GM19455 (cell line): ENCODE data around the gene AK8.

ENCODE experiments used
- ATAC-seq: cut with Tn5 transposase; IDR thresholded peaks from one replicate; pipeline ENCODE4 v1.9.1; 2021; ENCODE audit not compliant: unreplicated experiment

The AK8 gene

DNA sequence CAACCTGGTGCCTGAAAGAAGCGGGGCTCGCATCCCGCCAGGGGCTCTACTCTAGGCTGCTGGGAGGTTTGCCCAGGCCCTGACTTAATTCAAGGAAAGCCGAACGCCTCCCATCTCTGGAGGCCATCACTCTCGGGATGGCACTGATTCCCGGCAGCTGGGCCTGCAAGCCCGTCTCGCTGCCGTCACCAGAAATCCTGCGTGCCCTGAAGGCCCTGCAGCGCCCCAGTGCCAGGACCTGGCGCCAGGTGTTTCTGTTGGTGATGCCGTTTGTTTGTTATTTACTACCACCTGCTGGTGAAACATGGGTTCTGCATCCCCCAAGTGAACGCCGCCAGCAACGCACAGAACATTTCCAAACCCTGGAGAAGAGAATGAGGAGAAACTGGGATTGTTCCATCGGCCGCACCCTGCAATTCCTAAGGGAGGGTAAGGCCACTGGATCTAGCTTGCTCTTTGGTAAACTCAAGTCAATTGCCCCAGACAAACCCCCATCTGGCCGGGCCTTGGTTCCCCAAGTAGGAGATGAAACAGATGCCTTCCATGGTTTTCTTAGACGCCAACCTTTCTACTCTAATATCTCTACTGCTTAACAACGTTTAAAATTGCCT, 77.9 kb downstream of the AK8 start:
- ATAC-seq = no peak

DNA sequence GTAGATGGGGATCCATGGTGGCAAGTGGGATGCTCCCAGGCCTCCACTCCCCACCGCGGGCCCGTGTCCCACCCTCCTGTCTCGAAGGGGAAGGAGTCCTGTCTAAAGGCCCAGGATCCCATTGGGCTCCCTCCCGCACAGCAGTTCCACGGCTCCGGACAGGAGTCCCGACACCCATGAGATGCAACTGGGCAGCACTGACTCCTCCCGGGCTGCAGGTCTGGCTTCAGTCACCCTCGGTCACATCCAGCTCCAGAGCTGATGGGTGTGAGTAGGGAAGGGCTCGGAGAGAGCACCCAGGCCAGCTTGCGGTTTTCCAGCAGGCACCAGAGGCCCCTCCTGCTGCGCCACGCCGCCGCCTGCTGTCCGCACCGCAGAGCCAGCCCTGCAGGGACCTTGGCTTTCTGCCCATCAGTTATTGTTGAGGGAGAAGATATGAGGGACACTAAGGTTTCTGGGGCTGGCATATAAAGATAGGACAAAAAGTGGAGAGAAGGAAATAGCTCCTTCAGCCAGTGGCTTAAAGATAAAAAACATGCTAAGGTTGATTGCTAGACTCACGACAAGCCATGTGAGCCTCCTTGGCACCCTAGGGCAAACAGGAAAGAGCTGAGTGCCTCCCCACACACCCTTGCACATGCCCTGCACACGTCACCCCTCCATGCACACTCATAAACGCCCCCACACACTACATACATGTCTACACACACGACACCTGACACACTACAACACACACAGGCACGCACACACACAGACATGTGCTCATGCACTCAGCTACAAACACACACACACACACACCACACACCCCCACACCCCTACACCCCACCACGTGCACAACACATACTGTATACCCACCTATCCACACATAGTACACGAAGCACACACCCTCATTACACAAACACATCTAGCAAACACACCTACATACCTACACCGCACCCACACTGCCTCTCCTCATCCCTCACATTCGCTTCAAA, 79.0 kb downstream of the AK8 start:
- no peak for ATAC-seq

DNA sequence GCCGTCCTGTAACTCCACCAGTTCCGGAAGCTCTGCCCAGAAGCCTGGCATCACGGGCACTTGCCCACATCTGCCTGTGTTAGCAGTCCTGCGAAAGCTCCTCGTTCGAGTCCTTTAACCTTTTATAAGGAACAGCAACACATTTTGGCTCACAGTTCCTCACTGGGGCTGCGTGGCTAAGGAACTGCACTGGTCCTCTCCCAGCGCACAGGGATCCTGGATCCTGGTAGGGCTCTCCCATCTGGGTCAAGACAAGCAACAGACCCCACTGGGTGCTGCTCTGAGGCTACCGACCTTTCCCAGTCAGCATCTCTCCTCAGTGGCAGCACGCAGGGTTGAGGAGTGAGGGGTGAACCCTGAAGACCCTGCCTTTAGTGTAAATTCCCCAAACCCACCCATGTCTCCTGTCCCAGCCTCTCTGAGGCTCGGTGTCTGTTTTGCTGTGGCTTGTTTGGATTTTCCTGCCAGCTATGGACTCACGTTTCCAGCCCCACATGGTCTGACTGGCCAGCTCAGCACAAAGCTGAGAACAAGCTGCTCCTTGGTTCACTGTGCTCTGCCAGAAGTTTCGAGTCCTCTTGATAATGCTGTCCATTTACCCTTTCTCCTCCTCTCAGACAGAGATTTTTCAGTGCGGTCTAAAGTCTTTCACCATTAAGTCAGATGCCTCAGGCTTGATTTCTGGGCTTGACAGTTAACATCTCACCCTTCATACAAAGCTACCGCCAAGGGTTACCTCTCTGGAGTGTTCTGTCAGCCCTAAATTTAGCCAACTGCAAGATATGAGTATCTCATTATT, 80.0 kb downstream of the AK8 start:
- no peak for ATAC-seq

DNA sequence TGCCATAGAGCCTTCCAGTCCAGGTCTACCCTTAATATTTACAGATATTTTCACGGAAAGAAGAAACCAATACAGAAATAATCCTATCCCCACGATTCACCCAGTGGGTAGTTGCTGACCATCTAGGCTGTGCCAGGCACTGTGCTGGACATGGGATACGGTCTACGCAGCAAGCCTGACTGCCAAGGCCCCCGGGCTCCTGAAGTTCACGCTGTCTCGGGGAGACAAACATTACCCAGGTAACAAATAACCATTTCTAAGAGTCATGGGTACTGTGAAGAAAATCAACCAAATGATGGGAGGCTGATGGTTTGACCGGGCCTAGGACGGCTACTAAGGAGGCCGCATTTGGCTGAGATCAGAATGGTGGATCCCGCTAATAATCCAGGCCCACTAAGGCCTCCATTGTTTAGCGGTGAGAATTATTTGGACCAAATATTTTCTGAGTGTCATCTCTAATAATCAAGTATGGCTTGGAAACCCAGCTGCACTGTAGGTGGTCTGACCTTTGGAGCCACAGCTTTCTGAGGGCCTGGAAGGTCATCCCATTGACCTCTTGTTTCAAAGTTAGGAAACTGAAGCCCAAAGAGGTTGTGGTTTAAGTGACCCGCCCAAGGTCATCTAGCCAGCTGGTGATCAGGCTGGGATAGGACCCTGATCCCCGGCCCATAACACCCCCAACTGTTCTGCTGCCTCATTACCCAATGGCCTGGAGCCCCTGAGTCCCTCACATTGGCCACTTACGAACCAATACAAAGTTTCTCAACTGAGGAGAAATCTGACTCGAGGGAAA, 82.4 kb downstream of the AK8 start:
- no peak for ATAC-seq

- ATAC-seq = no peak
These were observed 83.2 kb downstream of the AK8 start for GRCh38 chr9:132794730-132795380.

- ATAC-seq = no peak
These were observed 84.2 kb downstream of the AK8 start for GRCh38 chr9:132793606-132794580.

DNA sequence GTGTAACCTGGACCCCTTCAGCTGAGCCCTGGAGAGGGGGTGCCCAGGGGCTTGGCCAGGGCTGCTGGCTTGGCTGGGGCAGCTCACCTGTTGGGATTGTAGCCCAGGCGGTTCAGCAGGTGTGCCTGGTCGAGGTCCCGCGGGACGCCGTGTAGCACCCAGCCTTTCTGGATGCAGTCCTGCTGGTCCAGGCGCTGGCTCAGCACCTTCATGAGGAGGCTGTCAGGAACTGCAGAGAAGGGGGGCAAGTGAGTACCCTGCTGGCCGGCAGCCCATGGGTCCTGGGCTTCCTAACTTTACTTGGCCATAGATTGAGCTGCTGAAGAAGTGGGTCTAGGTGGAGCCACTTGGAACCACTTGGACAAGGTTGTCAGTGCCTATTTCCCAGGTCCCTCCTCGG, 85.5 kb downstream of the AK8 start:
- no peak for ATAC-seq

DNA sequence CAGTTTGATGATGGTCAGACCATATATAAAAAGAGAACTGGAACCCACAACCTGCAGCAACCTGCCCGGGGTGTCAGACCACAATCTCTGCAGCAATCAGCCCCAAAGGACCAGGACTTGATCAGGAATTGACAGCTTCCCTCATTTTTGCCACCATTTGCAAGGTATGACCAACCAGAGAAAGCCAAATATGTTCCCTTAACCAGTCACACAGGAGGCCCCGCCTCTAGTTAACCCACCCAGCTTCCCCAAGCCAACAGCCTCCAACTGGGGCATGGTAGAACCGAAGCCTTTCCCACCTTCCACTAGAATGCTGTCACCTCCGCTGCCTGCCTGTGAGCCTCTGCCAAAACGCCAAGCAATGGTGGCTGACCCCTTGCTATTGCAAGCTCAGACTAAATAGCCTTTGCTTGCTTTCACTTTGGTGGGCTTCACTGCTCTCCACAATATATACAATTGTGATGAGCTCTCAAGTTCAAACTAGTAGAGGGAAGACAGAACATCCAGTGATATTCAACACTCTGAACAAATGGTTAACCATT, 86.3 kb downstream of the AK8 start:
- ATAC-seq = no peak

- ATAC-seq = no peak
These were observed 88.4 kb downstream of the AK8 start for GRCh38 chr9:132789719-132790118.

DNA sequence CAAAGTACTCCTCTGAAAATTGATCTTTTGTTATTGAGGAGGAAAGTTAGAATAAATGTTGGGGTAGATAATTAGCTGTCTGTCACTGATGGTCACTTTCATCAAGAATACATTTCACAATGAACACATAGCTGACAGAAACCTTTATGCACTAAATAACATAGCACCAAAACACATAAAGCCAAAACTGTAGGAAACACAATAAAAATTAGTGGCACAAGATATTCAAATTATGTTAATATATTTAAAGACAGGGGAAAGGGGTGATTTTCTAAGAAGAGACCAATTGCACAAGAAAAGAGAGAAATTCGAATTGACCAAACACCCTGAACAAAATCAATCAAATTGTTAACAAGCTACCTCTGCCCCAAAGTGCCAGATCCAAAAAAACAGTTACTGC, 89.7 kb downstream of the AK8 start:
- ATAC-seq = no peak

- ATAC-seq = no peak
These were observed 90.3 kb downstream of the AK8 start for GRCh38 chr9:132787748-132788159.

- no peak for ATAC-seq
These were observed 93.7 kb downstream of the AK8 start for GRCh38 chr9:132784286-132784830.

DNA sequence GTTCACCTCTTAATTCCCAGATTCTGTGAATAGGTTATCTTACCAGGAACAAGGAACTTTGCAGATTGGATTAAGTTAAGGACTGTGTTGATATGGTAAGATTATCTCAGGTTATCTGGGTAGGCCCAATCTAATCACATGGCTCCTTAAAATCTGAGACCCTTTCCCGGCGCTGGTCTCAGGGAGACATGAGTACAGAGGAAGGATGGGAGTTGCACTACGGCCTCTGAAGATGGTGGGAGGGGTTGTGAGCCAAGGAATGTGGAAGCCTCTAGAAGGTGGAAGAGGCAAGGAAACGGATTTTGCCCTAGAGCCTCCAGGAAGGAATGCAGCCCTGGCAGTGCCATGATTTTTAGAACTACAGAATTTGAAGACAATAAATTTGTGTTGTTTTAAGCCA, 95.1 kb downstream of the AK8 start:
- ATAC-seq = no peak

DNA sequence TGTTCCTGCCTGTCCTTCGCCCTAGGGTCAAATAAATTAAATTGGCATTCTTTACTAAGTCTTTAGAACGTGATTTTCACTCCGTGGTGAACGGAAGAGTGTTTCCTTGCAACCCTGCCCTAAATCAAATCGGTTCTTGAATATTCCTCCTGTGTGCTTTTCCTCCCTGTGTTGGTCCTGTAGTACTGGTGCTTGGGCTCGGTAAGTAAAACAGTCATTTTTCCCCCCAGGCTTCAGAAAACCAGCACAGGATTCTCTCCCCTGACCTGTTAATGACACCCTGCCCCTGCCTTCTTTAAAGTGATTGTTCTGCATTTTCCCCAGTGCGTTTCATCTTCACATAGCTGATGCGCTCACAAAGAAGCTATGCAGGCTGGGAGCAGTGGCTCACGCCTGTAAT, 96.0 kb downstream of the AK8 start:
- no peak for ATAC-seq

- no peak for ATAC-seq
These were observed 97.7 kb downstream of the AK8 start for GRCh38 chr9:132780230-132781007.

DNA sequence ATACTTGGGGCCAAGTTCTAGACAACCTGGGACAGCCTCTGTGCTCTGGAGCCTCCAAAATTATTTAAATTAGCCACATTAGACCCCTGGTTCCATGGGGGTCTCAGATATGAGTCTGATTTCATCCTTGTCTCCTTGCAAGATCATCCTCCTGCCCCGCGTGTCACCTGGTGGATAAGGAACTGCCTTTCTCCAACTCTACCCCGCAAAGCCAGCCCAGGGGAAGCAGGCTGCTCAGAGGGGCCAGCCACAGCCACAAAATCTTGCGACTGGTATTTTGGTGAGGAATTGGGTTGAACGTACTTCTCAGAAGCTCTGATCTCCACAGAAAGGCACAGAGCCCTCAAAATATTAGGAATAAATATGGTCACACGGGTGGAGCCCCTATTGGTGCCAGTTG, 101.2 kb downstream of the AK8 start:
- ATAC-seq = no peak

DNA sequence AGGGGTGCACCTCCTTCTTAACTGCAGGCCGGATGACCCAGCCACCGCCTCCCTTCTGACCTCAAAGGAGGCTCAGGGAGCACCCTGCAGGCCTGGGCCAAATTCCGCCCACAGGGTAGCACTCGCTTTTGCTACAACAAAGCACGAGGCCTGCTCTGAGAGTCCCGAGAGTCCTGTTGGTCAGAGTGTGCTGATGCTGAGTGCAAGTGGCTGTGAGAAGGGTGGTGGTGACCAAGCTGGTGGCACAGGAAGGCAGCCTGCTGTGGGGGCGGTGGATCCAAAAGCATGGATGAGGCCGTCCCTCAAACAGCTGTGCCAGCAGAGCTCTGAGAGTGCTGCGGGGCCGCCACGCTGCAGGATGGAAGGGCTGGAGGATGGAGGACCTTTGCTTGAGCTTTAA, 101.8 kb downstream of the AK8 start:
- ATAC-seq = no peak

DNA sequence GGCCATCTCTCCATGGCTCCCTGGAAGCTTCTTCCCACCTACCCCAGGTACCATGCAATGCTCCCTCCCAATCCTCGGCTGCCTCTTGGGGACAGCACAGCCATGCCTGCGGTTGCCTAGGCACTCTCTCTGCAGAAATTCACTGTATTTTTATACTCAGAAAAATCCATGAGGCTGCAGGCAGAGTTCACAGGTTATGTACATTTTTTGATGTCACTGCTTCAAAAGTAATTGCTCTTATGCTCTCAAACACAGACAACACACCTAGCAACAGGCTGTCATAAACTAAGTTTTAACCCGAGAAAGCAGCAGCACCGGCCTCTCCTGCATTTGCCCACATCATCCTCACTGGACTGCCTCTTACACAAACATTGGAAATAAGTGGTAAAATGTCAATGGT, 102.4 kb downstream of the AK8 start:
- no peak for ATAC-seq
